ENCODE data around the gene NT5DC1.

DNA sequence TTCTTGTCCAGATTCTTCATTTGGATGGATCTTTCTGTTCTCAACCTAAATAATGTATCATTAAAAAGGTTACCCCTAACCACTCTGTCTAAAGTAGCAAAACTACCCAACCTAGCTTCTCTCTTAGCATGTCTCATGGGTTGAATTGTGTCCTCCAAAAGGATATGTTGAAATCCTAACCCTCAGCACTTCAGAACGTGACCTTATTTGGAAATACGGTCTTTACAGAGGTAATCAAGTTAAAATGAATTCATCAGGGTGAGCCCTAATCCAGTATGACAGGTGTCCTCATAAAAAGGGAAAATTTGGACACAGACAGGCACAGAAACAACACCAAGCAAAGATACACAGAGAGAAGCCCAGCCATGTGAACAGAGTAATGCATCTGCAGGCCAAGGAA is 33.9 kb upstream of the NT5DC1 start:
- TF ChIP-seq, protein P1, sequence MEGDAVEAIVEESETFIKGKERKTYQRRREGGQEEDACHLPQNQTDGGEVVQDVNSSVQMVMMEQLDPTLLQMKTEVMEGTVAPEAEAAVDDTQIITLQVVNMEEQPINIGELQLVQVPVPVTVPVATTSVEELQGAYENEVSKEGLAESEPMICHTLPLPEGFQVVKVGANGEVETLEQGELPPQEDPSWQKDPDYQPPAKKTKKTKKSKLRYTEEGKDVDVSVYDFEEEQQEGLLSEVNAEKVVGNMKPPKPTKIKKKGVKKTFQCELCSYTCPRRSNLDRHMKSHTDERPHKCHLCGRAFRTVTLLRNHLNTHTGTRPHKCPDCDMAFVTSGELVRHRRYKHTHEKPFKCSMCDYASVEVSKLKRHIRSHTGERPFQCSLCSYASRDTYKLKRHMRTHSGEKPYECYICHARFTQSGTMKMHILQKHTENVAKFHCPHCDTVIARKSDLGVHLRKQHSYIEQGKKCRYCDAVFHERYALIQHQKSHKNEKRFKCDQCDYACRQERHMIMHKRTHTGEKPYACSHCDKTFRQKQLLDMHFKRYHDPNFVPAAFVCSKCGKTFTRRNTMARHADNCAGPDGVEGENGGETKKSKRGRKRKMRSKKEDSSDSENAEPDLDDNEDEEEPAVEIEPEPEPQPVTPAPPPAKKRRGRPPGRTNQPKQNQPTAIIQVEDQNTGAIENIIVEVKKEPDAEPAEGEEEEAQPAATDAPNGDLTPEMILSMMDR (IDR thresholded peaks at IDR 0.05), result no peak
- TF ChIP-seq POLR2A (IDR thresholded peaks at IDR 0.05), result no peak
